ENCODE data around the gene ICA1. TPM values are rescaled to one million over a fixed set of nuclear protein-coding genes. Genes with fewer than 3 reads are reported as not detected.

The ICA1 gene
- total RNA-seq, 2 donors from 2014 or later, result 71.2 to 115 TPM

DNA sequence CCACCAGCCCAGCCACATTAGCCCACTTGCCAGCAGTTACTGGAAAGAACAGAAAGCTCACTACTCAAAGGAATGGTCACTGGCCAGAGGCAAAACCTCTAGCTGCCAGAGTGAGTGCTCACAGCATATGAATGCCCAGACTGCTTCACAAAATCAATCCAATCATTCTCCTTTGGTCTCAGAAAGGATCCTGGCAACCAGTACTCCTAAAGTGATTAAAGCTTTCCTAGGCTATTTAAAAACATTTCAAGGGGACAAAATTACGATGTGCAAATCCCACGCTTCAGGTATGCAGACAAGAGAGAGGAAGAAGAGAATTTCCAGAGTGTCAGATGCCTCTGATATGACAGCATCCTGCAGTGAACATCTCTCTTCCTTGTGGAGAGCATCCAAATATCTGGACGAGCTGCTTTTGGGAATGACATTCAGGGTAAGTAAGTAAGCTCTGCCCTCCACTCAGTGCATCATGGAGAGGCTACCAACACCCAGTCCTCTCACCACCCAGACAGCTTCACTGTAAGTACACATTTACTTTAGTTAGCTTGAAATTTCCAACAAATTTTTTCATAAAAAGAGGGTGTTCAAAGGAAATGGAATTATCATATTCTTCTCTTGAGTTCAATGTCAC, 25.1 kb downstream of the ICA1 start:
- 40 to 44% methylated on average over 3 of the region's 3 CpGs for WGBS, 2 donors
- peaks cover 7% of the 10 kb centered on the region for H3K4me1 ChIP-seq
- no peaks in the 10 kb centered on the region for H3K27me3 ChIP-seq
- TF ChIP-seq POLR2A (IDR thresholded peaks at IDR 0.05), result no peak
- TF ChIP-seq, protein P1, sequence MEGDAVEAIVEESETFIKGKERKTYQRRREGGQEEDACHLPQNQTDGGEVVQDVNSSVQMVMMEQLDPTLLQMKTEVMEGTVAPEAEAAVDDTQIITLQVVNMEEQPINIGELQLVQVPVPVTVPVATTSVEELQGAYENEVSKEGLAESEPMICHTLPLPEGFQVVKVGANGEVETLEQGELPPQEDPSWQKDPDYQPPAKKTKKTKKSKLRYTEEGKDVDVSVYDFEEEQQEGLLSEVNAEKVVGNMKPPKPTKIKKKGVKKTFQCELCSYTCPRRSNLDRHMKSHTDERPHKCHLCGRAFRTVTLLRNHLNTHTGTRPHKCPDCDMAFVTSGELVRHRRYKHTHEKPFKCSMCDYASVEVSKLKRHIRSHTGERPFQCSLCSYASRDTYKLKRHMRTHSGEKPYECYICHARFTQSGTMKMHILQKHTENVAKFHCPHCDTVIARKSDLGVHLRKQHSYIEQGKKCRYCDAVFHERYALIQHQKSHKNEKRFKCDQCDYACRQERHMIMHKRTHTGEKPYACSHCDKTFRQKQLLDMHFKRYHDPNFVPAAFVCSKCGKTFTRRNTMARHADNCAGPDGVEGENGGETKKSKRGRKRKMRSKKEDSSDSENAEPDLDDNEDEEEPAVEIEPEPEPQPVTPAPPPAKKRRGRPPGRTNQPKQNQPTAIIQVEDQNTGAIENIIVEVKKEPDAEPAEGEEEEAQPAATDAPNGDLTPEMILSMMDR (IDR thresholded peaks at IDR 0.05), result peak in 1 of 7 experiments; percentile 5
- peaks cover 0 to 2% of the 10 kb centered on the region in 2 donors for H3K36me3 ChIP-seq (replicated peaks in 1 of 2; ENCODE audit: insufficient read depth in 1 of 2, low read depth in 2 of 2)
- no peaks in the 10 kb centered on the region for H3K9me3 ChIP-seq
- no peak overlapping the region for H3K4me3 ChIP-seq
- intact Hi-C loops (cut with DNase I), result no loop called here
- ATAC-seq (no peak), DNase-seq (no peak)
- no peak overlapping the region for H3K27ac ChIP-seq

DNA sequence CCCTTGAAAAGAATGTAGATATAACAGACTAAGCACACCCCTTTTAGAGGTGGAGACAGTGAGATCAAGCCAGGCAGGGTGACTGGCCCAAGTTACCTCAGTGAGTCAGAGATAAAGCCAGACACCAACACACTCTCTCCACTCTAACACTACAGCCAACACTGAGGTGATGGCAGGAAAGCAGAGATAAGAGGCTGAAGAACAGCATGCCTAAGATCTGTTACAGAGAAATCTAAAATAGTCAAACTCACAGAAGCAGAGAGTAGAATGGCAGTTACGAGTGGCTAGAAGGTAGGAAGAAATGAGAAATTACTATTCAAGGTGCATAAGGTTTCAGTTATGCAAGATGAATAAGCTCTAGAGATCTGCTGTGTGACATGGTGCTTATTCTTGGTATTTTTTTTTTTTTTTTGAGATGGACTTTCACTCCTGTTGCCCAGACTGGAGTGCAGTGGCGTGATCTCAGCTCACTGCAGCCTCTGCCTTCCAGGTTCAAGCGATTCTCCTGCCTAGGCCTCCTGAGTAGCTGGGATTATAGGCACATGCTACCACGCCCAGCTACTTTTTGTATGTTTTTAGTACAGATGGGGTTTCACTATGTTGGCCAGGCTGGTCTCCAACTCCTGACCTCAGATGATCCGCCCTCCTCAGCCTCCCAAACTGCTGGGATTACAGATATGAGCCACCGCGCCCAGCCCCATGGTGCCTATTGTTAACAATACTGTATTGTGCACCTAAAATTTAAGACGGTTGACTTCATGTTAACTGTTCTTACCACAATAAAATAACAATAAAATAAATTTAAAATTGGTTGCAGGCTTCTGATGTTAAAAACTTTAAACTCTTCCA, 28.7 kb downstream of the ICA1 start:
- ATAC-seq, result no peak
- Histone ChIP-seq H3K4me1 (peaks cover 7% of the 10 kb centered on the region), H3K27ac (no peak overlapping the region), H3K36me3 (replicated peaks in 1 of 2; ENCODE audit: insufficient read depth in 1 of 2, low read depth in 2 of 2) (peaks cover 0 to 6% of the 10 kb centered on the region in 2 donors), H3K9me3 (no peaks in the 10 kb centered on the region), H3K27me3 (no peaks in the 10 kb centered on the region), H3K4me3 (no peak overlapping the region)
- intact Hi-C loops (cut with DNase I), result no loop called here
- whole genome bisulfite sequencing, 2 donors, result 93% methylated on average over 8 of the region's 8 CpGs
- DNase-seq, result no peak
- TF ChIP-seq POLR2A (IDR thresholded peaks at IDR 0.05), result no peak
- TF ChIP-seq, protein P1 (IDR thresholded peaks at IDR 0.05), result no peak

DNA sequence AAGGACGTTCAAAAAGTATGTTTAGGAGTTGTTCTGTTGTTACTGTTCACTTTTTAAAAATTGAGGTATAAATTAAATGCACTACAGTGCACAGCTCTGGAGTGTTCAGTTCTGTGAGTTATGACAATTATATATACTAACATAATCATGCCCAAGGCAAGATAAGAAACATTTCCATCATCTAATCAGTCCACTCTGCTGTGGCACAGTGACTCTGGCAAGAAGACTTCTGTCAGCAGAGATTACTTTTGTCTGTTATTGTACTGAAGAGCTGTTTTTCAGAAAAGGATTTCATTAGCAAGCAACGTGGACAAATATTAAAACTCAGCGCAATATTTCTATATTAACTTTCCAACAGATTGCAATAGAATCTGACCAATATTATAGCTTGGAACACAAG, 32.0 kb downstream of the ICA1 start:
- Histone ChIP-seq H3K27ac (no peak overlapping the region), H3K27me3 (no peaks in the 10 kb centered on the region), H3K4me1 (no peaks in the 10 kb centered on the region), H3K9me3 (no peaks in the 10 kb centered on the region), H3K36me3 (replicated peaks in 1 of 2; ENCODE audit: insufficient read depth in 1 of 2, low read depth in 2 of 2) (peaks cover 0 to 6% of the 10 kb centered on the region in 2 donors), H3K4me3 (no peak overlapping the region)
- DNase-seq, result no peak
- WGBS, 2 donors, result 77 to 82% methylated on average over 3 of the region's 3 CpGs
- intact Hi-C loops (cut with DNase I), result no loop called here
- TF ChIP-seq, protein P1 (IDR thresholded peaks at IDR 0.05), result no peak
- no peak for TF ChIP-seq POLR2A (IDR thresholded peaks at IDR 0.05)
- ATAC-seq, result no peak

DNA sequence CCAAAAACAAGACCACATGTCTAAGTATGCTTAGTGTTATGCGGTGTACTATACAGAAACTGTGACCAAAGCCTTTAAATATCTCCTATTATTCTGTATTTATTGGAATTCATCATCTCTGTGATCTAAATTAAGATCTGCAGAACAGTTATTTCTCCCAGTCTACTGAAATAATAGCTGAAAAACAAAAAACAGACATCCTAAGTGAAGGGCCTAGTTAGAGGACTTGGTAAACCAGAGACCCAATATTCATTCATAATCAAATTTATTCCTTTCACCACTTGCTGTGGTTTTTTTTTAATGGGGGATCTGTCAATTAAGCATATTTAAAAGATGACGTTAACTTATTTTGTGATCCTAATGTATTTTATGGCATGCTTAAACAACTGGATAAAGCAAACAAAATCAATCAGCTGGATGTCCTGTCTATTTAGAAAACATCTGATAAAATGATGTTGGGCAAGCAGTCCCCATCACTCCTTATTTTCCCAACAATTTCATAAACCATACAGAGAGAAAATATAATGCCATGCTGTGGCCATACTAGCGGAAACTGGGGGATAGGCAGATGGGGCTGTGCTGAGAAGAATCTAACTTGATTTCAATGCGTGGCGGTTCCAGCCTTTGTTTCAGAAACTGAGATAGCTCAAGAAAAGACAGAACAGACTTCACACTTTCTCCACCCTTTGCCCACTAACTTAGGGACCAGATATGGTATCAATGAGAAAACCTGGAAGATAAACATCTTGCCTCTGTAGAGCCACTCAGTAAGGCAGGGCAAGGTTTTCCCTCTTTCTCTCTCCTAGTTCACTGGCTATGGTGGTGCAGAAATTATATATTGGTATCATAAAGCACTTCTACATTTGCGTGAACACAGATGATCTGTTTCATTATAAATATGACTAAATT, 32.9 kb downstream of the ICA1 start:
- Histone ChIP-seq H3K36me3 (replicated peaks in 1 of 2; ENCODE audit: insufficient read depth in 1 of 2, low read depth in 2 of 2) (peaks cover 0 to 6% of the 10 kb centered on the region in 2 donors), H3K4me3 (no peak overlapping the region), H3K9me3 (no peaks in the 10 kb centered on the region), H3K4me1 (no peaks in the 10 kb centered on the region), H3K27me3 (no peaks in the 10 kb centered on the region), H3K27ac (no peak overlapping the region)
- TF ChIP-seq POLR2A (IDR thresholded peaks at IDR 0.05), result no peak
- TF ChIP-seq, protein P1 (IDR thresholded peaks at IDR 0.05), result no peak
- ATAC-seq (no peak), DNase-seq (no peak)
- 88 to 92% methylated on average over 6 of the region's 6 CpGs for WGBS, 2 donors
- intact Hi-C loops (cut with DNase I), result no loop called here

Measured in body of pancreas (tissue), 4 donors.